ENCODE data around the gene ATP6V0D1.

Gene ATP6V0D1

GRCh38 chr16:67460961-67461360 lies 20.0 kb downstream of the ATP6V0D1 start:
- no peak for DNase-seq

- no peak for DNase-seq
These were observed 20.8 kb downstream of the ATP6V0D1 start for GRCh38 chr16:67460168-67460567.

- DNase-seq = no peak
These were observed 21.2 kb downstream of the ATP6V0D1 start for GRCh38 chr16:67459861-67460150.

GRCh38 chr16:67459066-67459860 lies 21.7 kb downstream of the ATP6V0D1 start:
- no peak for DNase-seq

GRCh38 chr16:67458121-67458641 lies 22.8 kb downstream of the ATP6V0D1 start:
- DNase-seq = no peak

DNA sequence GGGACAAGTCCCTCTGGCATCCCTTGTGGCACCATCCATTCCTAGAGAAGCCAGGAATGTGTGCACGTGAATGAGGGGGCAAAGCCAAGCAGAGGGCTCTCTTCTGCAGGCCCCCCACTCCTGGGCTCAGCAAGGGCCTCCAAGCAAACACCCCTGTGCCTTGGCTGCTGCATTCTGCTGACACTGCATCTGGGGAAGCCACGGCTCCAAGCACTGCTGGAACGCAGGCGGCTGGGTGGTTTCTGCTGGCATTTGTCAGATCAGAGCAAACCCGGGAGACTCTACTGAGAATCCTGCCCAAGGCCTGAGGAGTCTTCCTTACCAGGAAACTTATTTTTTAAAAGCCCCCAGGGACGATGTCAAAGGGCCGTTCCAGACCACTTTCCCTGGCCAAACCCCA lies 23.3 kb downstream of the ATP6V0D1 start:
- DNase-seq = no peak

GRCh38 chr16:67456391-67457081 lies 24.4 kb downstream of the ATP6V0D1 start:
- DNase-seq = no peak

DNA sequence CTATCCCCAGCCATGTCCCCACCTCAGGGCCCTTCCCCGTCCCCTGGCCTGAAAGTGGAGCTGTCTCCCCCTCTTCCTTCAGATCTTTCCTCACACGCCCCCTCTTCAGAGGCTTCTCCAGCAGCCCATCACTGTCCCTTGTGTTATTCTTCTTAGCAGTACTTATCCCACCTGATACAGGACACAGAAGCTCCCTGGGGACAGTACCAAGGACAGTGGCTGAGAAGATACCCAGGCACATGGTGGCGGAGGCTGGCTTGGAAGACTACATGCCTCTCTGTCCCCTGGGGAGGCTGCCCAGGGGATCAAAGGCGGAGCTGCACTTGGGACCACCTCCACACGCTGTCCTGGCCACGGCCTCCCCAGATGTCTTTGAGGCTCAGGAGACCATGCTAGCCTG lies 26.1 kb downstream of the ATP6V0D1 start:
- no peak for DNase-seq

DNA sequence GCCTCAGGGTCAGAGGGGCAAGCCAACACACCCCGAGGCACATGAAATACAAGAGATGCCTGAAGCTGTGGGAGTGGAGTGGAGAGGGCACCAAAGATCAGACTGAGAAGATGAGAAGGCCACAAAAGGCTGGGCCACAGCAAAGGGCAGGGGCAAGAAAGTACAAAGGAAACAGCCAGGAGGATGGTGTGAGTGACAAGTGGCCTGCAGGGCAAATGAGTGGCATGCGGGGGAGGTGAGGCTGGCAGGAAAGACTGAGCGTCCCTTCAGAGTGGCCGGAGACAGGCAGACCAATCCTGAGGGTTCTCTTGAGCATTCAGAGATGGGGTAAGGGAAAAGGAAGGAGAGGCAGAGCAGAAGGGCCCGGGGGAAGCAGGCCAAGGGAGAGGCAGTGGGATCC lies 26.9 kb downstream of the ATP6V0D1 start:
- no peak for DNase-seq

GRCh38 chr16:67451704-67452435 lies 29.1 kb downstream of the ATP6V0D1 start:
- DNase-seq = no peak

DNA sequence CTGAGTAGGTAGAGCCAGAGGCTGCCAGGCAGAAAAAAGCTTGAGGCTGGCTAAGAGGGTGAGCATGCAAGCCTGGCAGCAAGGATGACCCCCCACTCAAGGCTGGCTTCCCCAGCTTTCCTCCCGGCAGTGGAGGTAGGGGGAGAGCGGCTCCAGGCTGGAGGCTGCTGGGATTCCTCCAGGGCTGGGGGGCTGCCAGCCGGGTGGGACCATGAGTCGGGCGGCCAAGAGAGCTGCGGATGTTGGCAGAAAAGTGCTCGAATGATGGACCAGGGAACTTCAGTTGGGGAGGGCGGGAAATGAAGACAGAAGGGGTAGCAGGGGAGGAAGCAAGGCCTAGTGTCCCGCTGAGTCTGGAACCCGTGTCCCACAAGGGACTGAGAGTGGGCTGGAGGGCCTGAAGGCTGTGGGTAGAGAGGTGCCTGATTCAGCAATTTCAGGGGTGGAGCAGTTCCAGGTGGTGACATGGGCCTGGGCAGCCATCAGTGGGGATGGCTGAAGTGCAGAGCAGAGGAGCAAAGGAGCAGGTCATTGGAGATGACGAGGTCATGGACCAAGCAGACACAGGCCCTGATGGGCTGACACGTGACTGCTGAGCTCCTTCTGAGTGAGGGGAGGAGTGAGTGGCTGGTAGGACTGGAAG lies 29.8 kb downstream of the ATP6V0D1 start:
- no peak for DNase-seq

GRCh38 chr16:67449739-67450138 lies 31.2 kb downstream of the ATP6V0D1 start:
- no peak for DNase-seq

GRCh38 chr16:67449336-67449735 lies 31.6 kb downstream of the ATP6V0D1 start:
- DNase-seq = no peak

- DNase-seq = no peak
These were observed 32.4 kb downstream of the ATP6V0D1 start for GRCh38 chr16:67448580-67448979.

DNA sequence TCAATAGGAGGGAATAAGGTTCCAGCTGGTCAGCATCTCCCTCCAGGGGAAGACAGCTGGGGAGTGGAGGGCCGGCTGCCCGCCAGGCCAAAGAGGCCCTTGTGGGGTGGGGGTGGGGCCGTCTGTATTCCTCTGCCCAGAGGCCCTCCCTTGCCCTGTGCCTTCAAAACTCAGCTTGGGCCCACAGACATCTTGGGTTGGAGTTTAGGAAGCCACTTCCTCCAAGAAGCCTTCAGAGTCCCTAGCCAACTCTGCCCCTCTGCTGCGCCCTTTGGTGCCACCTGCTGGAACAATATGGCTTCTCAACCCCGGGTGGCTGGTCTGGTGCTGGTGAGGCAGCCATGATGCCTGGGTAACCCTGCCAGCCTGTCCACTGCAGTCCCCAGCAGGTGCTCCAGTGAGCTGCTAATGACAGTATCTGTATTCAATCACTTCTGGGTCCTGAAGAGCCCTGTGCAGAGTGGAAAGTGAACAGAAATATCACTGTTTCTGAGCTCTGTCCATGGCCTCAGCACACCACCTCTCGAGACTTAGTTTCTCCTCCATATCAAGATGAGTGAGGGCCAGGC lies 33.4 kb downstream of the ATP6V0D1 start:
- peak; percentile 22 to 42 for DNase-seq

GRCh38 chr16:67446968-67447507 lies 33.9 kb downstream of the ATP6V0D1 start:
- DNase-seq = no peak

- DNase-seq = no peak
These were observed 34.7 kb downstream of the ATP6V0D1 start for GRCh38 chr16:67445913-67446907.

- no peak for DNase-seq
These were observed 35.5 kb downstream of the ATP6V0D1 start for GRCh38 chr16:67445441-67445912.

DNA sequence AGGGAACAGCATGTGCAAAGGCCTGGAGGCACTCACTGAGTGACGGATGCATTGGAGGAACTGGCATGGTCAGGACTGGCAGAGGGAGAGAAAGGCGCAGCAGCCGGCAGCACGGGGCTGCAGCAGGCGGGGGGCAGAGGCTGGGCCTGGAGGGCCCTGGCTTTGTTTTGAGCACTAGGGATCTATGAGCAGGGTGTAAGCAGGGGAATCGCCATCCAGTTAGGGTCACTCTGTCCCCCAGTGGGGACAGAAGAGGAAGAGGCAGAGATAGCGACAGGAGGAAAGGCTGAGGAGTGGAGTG lies 35.9 kb downstream of the ATP6V0D1 start:
- DNase-seq = no peak

DNA sequence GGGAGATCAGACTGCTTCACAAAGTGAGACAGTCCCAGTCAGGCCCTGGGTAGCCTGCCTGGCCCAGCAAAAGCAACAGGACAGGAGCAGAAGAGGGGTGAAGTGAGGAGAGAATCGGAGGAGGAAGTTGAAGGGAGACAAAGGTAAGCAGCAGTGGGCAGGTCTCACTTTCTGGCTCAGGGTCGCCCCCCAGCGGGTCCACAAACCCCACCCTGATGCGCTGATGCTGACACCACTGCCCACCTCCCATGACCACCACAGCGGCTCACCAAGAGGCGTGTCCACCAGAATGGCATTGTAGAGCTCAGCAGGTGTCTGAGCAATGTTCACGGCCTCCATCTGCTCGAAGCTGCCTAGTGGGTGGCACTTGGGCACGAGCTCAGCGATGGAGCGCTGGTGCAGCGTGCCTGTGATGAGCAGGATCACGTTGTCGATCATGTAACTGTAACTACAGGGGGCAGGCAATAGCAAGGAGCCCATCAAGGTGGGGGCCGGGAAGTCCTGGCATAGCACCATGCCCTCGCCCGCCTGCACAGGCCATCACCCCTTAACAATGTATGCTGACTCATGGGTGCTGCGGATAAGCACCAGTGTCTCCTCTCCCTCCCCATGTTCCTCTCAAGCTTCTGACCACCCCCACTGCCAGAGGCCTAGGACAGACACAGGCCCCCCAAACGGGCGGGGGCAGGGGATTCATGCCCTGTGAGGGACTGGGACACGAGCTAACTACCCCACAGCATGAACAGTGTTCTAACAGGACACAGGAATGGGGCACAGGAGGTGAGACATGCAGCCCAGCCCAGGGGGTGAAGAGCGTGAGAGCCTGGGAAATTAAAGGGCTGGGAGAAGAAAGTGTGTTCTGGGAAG lies 36.5 kb downstream of the ATP6V0D1 start:
- DNase-seq = no peak
